Inflammatory macrophage treated with lipopolysaccharide for 1 hour (primary cell): ENCODE results near the gene LRP5.
"Not testable (repeated sequence)": the region's sequence is repeated elsewhere in the genome, so short reads cannot be mapped to it uniquely, and the experiment has no call there.

Experiments used
- DNase-seq, 2 donors: peaks; one replicate each; pipeline ENCODE4 v3.0.0-alpha.2; 2020 to 2022

Gene LRP5

DNA sequence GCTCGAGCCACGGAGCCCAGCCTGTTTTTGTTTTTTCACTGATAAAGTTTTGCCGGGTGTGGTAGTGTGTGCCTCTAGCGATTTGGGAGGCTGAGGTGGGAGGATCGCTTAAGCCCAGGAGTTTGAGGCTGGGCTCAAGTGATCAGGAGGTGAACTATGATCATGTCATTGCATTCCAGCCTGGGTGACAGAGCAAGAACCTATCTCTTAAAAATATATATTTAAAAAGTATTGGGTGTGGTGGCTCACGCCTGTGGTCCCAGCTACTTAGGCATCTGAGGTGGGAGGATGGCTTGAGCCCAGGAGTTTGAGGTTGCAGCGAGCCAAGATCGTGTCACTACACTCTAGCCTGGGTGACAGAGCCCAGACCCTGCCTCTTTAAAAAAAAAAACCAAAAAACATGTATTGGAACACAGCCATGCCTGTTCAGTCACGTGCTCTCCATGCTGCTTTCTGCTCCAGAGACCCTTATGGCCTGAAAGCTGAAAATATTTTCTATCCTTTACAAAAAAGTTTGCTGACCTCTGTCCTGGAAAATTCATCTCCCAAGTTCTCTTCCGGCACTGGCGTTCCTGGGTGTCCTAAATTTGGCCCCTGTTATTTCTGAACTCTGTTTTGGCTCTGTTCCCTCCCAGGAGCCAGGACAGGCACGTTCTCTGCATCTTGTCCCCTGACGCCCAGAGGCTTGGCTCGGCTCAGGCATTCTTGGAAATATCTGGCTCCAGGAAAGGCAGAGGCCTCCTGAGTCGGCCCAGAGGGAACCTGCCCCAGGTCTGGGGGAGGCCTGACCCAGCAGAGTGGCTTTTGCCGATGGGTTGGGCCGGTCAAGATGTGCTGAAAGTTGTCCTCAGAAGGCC, 86.8 kb downstream of the LRP5 start:
- DNase-seq, result no peak

DNA sequence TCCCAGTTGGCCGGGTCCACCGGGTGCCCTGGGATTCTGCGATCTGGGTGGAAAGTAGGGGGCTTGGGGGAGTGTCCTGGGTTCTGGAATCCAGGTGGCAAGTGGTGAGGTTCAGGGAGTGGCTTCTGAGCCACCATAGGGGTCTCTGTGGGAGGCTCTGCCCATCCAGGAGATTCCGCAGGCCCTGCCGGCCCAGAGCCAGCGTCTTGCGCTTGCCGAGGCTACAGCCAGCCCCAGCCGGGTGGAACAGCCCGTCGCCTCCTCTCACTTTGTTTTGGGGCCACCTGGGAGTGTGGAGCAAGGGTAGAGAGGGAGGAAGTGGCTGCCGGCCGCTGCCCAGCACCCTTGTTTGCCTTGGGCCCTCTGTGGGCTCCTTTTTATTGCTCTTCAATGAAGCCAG, 87.5 kb downstream of the LRP5 start:
- no peak for DNase-seq

GRCh38 chr11:68400584-68400983, 88.2 kb downstream of the LRP5 start:
- DNase-seq, result not testable (repeated sequence)

DNA sequence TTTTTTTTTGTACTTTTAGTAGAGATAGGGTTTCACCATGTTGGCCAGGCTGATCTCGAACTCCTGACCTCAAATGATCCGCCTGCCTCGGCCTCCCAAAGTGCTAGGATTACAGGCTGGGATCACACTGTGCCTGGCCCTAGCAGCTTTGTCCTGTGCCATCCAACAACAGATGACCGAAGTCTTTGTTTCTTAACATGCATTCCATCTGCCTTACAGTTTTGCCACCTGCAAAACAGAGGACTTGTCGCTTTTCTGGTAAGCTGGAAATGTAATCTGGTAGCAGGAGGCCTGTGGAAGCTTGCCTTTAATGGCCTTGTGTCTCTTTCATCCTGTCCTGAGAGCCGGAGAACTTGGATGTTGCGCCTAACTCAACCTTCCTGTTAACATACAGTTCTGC, 89.5 kb downstream of the LRP5 start:
- DNase-seq, result no peak

- DNase-seq, result no peak
Observed at GRCh38 chr11:68402355-68403031, 90.1 kb downstream of the LRP5 start.

DNA sequence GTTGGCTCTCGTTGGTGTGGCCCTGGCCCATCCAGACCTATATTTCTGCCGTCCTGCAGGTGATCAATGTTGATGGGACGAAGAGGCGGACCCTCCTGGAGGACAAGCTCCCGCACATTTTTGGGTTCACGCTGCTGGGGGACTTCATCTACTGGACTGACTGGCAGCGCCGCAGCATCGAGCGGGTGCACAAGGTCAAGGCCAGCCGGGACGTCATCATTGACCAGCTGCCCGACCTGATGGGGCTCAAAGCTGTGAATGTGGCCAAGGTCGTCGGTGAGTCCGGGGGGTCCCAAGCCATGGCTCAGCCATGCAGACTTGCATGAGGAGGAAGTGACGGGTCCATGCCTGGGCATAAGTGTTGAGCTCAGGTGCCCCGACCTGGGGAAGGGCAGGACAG, 91.0 kb downstream of the LRP5 start:
- no peak for DNase-seq

GRCh38 chr11:68403831-68404230, 91.4 kb downstream of the LRP5 start:
- no peak for DNase-seq

GRCh38 chr11:68406324-68407313, 94.2 kb downstream of the LRP5 start:
- DNase-seq, result no peak

DNA sequence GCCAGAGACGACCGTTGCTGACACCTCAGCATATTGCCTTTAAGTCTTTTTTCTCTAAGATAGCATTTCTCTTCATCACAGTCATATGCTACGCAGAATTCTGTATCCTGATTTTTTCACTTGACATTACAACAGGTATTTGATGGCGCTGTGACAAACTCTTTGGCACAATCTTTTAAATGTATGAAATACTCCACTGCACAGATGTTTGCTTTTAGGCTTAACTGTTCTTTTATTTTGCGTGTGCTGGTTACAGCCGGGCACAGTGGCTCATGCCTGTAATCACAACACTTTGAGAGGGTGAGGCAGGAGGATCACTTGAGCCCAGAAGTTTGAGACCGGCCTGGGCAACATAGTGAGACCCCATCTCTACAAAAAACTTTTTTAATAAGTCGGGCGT, 96.1 kb downstream of the LRP5 start:
- DNase-seq, result no peak

DNA sequence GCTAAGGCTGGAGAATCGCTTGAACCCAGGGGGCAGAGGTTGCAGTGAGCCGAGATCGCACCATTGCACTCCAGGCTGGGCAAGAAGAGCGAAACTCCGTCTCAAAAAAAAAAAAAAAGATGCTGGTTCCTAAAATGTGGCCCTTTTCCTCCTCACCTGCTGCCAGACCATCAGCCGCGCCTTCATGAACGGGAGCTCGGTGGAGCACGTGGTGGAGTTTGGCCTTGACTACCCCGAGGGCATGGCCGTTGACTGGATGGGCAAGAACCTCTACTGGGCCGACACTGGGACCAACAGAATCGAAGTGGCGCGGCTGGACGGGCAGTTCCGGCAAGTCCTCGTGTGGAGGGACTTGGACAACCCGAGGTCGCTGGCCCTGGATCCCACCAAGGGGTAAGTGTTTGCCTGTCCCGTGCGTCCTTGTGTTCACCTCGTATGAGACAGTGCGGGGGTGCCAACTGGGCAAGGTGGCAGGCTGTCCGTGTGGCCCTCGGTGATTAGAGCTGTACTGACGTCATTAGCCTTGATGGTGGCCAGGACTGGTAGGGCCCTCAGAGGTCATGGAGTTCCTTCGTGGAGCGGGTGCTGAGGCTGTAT, 97.5 kb downstream of the LRP5 start:
- DNase-seq, result no peak

DNA sequence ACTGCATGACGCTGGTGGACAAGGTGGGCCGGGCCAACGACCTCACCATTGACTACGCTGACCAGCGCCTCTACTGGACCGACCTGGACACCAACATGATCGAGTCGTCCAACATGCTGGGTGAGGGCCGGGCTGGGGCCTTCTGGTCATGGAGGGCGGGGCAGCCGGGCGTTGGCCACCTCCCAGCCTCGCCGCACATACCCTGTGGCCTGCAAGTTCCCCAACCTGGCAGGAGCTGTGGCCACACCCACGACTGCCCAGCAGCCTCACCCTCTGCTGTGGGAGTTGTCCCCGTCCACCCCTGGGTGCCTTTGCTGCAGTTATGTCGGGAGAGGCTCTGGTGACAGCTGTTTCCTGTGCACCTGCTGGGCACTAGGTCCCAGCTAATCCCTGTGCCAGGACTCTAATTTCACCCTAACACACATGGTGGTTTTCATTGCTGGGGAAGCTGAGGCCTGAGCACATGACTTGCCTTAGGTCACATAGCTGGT, 99.2 kb downstream of the LRP5 start:
- no peak for DNase-seq

DNA sequence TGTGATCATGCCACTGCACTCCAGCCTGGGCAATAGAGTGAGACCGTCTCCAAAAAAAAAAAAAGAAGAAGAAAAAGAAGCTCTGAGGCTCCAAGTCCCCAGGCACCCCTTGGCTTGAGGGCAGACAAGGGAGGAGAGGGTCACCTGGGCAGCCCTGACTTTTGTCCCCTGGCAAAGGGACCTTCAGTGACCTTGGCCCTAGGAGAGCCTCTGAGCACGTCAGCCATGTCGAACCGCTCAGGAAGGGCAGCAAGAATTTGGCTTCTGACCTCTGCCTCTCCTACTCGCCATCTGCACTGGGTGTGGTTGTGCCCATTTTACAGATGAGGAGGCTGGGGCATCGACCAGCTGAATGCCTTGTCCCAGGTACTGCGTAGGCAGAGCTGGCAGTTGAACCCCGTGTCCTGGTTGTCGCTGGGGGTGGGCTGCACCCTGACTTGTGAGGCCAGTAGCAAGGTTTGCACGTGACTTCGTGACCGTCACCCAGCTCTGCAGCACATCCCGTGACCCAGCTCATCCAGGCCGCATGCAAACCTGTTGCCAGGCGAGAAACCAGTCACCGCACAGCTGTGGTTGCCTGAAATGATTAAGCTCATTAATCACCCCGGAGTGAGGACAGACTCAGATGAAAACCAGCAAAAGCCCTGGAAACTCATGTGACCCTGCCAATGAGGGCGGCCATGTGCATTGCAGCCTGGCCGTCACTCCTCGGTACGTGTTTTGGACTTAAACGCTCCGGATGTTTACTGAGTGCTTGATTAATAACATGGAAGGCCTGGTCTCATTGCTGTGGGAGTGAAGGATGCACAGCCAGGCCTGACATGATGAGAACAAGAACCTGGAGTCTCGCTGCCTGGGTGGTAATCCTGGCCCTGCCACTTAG, 100.4 kb downstream of the LRP5 start:
- no peak for DNase-seq

GRCh38 chr11:68413591-68413999, 101.2 kb downstream of the LRP5 start:
- DNase-seq, result no peak

DNA sequence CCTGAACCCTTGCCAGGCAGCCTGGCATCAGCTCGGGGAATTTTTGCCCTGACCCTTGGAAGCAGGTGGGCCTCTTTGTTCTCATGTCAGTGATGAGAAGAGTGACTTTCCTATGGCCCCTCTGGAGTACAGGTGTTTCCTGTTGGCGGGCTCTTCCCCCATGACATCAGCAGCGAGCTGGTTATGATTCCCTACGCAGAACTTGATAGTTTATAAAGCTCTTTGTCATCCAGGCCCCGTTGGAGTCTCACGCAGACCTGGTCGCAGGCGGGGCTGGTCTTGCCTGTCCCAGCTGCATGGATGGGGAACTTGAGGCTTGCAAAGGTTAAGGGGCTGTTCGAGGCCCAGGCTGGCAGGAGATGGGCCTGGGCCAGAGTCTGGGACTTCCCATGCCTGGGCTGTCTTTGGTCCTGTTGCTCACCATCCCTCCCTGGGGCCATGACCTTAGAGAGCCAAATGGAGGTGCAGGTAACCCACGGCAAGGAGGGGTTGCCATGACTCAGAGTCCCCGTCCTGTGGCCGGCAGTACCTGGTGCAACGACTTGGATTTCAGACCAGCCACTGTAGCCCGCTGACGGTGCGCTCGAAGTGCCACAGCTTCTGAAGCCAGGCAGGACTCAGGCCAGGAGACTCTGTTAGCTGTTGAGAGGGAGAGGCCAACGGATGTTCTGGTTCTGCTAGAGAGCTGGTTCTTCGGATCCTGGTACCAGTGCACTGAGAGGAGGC, 102.3 kb downstream of the LRP5 start:
- no peak for DNase-seq

DNA sequence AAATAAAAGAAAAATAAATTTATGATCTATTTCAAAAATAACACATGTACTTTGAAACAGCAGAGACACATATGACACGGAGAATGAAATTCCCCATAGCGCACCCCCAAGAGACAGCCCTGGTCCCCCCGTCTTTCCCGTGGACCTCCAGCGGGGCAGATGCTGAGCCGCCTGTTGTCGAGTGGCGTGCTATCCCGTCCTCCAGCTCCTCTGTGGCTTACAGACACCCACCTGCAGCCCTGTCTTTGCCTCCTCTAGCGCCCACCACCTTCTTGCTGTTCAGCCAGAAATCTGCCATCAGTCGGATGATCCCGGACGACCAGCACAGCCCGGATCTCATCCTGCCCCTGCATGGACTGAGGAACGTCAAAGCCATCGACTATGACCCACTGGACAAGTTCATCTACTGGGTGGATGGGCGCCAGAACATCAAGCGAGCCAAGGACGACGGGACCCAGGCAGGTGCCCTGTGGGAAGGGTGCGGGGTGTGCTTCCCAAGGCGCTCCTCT, 103.7 kb downstream of the LRP5 start:
- no peak for DNase-seq

DNA sequence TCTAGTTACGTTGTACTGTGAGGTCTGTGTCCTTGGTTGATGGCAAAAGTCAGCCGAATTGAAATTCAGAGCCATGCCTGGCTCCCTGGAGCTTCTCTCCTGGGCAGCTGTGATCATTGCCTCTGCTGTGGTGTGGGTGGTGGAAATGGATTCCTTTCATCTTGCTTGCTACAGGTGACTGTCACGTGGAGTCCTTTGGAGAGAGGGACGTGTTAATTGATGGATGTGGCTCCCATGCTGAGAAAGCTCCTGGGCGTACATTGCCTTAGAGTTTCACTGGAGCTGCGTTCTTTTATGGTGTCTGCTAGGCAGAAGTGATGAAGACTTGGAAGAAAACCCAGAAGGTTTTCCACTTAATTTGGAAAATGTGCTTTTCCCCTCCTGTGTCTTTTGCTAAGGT, 106.3 kb downstream of the LRP5 start:
- no peak for DNase-seq

GRCh38 chr11:68420171-68420570, 107.8 kb downstream of the LRP5 start:
- no peak for DNase-seq

DNA sequence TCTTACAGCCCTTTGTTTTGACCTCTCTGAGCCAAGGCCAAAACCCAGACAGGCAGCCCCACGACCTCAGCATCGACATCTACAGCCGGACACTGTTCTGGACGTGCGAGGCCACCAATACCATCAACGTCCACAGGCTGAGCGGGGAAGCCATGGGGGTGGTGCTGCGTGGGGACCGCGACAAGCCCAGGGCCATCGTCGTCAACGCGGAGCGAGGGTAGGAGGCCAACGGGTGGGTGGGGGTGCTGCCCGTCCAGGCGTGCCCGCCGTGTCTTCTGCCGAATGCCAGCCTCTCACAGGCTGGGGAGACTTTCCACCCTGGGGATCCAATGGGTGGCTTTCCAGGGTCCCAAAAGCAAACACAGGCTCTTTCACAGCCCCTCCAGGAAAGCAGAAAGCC, 111.1 kb downstream of the LRP5 start:
- DNase-seq, result no peak

DNA sequence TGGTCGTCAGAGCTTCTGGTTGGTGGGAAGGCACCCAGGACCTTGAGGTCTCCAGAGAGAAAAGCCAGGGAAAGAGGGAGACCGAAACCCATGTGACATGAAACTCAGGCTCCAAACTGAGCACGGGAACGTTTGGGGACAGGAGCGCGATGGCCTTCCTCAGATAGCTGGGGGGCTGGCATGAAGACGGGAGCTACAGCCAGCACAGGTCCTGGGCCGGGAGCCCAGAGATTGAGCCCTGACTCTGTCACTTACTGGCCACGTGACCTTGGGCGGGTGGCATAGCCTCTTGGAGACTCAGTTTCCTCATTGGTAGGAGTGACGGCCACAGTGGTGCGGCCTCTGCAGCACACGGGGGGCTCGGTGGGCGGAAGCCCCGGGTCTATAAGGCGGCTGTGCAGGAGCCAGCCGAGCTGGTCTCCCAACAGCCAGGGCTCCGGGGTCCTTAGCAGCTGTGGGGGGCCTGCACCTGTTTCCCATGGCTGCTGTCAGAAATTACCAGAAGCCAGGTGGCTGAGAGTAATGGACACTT, 111.8 kb downstream of the LRP5 start:
- DNase-seq, result no peak
